NCI-H748 (cell line): ENCODE measurements around the gene FBN3.
A peak's percentile ranks its signal among the peaks of the same experiment; 100 is the strongest.

Experiments
- DNase-seq: peaks from one replicate; lab custom pipeline; 2025; ENCODE audit not compliant: unreplicated experiment; lab: John Stamatoyannopoulos, UW

The FBN3 gene

DNA sequence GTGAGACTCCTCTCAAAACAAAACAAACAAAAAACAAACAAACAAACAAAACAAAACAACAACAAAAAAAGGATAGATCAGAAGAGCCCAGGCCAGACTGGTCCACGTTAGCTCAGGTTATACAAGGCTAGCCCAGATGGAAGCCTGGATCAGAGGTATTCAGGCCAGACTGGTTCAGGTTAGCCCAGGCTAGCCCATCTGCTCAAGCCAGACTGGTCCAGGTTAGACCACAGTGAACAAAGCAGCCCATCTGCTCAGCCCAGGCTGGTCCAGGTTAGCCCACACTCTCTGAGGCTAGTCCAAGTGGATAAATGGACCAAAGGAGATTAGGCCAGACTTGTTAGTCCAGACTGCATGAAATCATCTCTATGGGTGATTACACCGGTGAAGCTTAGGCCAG lies 55.7 kb downstream of the FBN3 start:
- no peak for DNase-seq

DNA sequence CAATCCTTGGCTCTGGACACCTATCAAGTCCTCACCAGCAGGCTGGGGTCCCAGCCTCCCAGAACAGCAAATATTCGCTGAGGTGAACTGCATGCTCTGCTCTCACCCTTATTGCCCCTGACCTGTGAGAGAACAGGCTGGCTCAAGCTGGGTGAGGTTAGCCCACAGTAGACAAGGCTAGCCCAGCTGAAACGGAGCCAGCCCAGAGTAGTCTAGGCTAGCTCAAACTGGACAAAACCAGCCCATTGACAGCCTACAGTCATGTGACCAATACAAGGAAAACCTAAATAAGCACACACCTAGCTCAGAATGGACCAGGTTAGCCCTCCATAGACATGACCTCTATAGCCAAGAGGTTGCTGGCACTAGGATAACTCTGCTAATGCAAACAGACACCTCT lies 58.4 kb downstream of the FBN3 start:
- DNase-seq, result no peak

DNA sequence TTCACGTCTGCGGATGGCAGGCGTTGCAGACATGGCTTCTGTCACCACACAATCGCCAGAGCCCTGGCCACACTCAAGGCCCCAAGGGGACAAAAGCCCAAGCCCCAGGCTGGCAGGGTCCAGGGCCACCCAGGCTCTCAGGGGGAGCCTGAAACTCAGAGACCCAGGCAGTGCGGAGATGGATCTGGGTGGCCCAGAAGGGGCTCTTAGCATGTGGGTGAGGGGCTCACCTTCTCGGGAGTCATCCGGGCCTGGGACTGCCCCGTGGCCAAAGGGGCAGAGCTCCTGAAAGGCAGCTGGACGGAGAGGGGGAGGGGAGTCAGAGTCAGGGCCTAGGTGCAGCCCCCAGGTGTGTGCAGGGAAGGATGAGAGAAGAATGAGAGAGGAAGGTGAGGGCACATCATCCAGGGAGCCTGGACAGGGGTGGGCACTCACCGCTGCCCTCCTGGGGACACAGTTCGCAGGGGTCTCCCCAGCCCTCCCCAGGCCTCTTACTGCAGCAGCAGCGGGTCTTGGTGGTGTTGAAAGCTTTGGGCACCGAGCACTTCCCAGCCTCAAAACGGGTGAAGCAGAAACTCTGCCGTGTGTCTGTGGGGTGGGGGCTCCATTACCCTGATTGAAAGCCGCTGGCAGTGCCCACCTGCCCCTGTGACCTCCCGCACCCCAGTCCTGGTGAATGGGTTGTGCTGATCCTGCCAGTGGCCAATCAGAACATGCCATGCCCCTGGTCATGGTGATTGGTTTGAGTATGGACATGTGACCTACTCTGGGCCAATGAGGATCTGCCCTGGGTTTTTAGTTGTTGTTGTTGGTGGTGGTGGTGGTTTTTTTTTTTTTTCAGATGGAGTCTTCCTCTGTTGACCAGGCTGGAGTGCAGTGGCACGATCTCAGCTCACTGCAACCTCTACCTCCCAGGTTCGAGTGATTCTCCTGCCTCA lies 59.5 kb downstream of the FBN3 start:
- no peak for DNase-seq

DNA sequence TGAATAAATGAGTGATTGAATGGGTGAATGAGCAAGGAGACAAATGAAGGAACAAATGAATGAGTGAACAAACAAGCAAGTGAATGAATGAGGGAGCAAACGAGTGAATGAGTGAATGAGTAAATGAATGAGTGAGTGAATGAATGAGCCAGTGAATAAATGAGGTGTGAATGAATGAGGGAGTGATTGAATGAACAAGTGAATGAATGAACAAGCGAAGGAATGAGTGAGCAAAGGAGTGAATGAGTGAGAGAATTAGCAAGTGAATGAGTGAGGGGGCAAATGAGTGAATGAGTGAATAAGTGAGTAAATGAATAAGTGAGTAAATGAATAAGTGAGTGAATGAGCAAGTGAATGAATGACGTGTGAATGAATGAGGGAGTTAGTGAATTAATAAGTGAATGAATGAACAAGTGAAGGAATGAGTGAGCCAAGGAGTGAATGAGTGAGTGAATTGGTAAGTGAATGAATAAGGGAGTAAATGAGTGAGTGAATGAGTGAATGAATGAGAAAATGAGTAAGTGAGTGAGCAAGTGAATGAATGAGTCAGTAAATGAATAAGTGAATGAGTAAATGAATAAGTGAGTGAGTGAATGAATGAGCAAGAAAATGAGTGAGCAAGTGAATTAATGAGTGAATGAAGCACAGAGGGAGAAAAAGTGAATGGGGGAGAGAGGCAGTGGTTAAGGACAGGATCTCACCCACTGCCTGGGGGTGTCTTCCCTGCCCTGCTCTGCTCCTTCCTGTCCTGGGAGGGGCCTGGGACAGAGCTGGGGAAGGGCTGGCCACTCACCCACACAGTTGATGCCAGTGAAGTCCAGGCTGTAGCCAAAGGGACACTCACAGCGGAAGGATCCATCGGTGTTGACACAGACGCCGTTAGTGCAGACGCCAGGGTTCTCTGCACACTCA lies 60.4 kb downstream of the FBN3 start:
- DNase-seq, result no peak

DNA sequence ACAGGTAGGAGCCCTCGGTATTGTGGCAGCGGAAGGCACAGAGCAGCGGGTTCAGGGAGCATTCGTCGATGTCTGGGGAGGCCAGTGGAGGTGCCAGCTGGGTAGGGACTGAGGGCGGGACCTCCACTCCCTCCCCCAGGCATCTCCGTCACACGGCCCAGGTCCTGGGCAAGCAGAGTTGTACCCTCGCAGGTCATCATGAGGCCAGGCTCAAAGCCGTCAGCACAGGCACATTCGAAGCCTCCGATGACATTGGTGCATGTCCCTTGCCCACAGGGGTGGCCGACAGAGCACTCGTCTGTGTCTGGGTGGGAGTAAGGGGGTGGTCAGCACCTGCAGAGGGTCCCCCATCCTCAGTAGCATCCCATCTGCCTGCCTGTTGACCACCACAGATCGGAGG lies 61.5 kb downstream of the FBN3 start:
- DNase-seq, result no peak

DNA sequence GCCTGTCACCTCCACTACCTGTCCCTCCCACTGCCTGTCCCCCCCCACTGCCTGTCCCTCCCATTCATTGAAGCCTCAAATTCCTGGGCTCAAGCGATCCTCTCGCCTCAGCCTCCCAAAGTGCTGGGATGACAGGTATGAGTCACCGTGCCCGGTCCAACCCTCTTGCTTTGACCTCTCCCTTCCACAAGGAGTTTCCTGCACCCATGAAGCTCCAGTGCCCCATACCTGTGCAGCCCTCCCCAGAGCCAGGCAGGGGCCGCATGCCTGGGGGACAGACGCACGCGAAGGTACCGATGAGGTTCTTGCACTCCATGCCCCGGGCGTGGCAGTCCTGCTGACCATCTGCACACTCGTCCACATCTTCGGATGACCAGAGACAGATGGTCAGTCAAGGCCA lies 62.5 kb downstream of the FBN3 start:
- DNase-seq, result no peak

DNA sequence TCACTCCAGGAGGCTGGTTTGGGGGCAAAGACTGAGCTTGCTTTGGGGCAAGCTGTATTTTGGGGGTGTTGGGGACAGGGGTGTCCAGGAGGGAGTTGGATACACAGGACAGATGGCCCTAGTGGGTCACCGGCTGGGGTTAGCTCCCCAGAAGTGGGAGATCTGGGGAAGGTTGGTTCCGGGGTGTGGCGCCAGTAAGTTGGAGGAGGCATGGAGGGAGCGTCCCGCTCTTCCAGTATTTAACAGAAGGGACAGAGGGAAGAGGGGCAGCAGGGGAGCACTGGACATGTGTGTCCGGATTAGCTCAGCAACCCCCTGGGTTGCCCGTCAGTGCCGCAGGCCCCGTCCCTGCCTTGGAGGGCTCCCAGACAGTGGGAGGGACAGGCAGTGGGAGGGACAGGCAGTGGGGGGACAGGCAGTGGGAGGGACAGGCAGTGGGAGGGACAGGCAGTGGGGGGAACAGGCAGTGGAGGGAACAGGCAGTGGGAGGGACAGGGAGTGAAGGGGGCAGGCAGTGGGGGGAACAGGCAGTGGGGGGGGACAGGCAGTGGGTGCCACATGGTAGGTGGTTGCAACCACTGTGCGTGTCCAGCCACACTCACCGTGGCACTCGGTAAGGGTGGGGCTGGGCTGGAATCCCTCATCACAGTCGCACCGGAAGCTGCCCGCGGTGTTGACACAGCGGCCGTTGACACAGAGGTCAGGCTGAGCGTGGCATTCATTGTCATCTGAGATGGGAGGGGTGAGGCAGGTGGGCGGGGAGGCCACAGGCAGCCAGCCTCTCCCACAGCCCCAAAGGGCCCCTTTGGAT lies 63.6 kb downstream of the FBN3 start:
- DNase-seq, result peak; percentile 56

DNA sequence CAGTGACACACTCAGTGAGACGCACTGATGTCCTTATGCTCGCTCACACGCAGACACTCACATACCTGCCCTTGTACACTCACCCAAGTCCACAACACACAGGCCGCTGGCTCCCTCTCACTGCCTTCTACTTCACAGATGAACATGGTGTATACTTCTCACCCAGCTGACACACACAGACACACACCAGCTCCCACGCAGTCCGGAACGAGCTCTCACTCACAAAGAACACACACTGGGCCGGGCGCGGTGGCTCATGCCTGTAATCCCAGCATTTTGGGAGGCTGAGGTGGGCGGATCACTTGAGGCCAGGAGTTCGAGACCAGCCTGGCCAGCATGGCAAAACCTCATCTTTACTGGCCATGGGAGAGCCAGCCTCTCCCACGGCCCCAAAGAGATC lies 65.2 kb downstream of the FBN3 start:
- no peak for DNase-seq

DNA sequence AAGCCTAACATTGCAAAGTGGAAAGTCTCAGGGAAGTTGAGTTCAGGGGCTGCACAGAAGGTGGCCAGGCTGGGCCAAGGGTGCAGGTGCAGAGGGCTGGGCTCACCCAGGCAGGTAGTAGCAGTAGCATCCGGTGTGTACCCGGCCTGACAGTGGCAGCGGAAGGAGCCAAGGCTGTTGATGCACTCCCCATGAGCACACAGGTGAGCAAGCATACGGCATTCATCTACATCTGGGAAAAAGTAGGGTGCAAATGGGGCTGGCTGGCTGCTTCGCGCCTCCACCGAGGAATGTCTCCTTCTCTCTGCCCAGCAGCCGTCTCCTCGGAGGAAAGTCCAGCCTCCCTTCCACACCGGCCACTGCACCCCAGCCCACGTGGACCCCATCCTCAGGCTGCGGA lies 66.3 kb downstream of the FBN3 start:
- DNase-seq, result no peak

DNA sequence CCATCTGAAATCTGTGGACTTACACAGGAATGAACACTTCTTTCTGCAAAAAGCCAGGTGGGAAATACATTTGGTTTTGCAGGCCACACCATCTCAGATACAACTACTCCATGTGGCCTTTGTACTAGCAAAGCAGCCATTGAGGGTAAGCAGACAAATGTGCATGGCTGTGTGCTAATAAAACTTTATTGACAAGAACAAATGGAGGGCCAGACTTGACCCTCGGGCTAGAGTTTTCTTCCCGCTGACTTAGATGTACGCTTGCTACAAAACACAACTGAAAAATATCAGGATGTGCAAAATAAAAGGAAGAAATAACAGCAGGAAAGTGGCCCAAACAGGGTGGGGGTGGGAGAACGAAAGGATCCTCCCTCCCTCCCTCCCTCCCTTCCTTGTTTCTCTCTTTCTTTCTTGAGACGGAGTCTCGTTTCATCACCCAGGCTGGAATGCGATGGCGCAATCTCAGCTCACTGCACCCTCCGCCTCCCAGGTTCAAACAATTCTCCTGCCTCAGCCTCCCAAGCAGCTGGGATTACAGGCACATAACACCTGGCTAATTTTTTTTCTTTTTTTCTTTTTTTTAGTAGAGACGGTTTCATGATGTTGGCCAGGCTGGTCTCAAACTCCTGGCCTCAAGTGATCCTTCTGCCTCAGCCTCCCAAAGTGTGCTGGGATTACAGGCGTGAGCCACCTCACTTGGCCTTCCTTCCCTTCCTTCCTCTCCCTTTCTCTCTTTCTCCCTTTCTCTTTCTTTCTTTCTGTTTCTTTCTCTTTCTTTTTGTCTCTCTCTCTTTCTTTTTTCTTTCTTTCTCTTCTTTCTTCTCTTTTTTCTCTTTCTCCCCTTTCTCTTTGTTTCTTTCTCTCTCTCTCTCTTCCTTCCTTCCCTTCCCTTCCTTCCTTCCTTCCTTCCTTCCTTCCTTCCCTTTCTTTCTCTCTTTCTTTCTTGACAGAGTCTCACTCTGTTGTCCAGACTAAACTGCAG lies 67.5 kb downstream of the FBN3 start:
- DNase-seq, result no peak

DNA sequence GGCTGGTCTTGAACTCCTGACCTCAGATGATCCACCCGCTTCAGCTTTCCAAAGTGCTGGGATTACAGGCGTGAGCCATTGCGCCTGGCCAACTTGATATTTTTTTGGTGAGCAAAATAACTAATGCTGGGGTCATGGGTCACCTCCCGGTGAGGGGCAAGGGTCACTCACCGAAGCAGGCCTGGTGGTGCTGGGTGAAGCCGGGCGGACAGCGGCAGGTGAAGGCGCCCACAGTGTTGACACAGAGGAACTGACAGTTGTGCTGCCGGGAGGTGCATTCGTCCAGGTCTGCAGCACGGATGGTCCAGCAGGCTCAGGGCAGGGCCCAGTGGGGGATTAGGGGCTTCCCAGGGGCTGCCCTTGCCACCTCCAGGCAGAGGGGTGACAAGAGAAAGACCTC lies 68.6 kb downstream of the FBN3 start:
- DNase-seq, result no peak

DNA sequence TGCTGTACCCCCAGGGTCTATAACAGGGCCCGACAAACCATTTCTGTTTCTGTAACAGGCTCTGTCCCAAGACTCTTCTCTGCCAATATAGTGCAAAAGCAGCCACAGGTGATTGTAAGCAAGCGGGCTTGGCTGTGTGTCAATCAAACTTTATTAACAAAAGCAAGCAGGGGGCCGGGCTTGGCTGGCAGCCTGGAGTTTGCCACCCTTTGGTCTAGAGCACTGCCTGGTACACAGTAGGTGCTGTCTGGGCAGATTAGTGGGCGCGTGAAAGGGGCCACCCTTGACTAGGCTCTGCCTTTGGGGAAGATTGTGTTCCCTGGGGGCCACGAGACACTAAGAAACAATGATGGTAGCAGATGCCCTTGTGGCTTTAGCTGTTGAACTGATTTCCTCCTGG lies 69.4 kb downstream of the FBN3 start:
- no peak for DNase-seq

DNA sequence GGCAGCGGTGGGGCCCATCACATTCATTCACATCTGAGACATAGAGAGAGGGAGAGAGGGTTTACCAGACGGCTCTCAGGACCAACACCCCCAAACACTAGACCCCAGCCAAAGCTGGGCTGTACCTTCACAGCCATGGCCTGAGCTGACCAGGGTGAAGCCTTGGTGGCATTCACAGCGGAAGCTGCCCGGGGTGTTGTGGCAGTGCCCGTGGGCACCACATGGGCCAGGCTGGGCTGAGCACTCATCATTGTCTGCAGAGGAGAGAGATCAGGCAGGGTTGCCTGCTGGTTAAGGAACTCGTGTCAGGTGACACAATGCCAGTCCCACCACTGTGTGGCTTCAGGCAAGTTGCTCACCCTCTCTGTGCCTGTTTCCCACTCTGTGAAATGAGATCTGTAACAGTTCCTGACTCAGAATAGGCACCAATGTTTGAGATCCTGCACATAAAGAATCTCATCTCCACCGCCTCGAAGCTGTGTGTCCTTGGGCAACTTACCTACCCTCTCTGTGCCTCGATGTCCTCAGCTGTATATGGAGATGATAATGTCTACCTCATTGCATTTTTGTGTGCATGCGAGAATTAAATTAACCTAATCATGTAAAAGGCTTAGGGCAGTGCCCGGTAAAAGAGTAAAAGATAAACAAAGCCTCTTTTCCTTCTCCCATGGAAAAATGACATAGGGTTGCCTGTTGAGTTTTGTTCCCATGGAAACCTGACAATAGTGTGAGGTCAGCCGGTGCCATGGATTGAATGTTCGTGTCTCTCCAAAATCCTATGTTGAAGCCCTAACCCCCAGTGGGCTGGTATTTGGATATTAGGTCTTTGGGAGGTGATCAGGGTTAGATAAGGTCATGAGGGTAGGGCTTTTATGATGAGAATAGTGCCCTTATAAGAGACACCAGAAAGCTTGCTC lies 74.0 kb downstream of the FBN3 start:
- DNase-seq, result no peak

DNA sequence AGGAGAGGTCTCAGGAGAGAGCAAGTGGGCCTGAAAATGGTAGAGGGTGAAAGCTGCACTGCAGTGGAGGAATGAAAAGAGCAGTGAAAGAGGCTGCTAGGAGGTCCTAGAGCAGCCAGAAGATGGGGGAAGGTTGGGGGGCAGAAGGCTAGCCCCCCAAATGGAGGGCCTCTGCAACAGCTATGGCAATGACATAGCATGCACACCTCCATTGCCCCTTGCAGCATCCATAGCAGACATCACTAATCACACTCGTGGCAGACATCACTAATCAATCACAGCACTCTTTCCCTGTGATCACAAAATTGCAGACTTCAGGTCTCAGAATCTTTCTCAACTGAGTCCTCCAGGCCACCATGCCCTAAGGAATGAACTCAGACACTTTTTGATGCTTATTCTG lies 74.9 kb downstream of the FBN3 start:
- no peak for DNase-seq

DNA sequence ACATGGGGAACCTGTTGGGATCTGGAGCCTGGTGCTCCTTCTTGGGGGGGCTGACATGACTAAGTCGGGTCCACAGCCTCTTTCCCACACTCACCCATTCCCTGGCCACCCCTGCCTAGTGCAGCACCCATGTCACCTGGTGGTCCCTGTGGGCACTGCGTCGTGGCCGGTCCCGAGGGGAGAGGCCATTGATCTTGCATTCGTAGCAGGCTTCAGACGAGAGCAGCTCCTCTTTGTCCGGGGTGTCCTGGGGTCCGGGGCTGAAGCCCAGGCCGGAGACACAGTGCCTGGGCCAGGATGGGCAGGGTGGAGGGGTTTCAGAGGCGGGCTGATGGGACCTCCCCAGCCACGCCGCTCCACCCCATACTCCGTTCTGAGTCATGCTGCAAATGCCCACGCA lies 77.5 kb downstream of the FBN3 start:
- no peak for DNase-seq

DNA sequence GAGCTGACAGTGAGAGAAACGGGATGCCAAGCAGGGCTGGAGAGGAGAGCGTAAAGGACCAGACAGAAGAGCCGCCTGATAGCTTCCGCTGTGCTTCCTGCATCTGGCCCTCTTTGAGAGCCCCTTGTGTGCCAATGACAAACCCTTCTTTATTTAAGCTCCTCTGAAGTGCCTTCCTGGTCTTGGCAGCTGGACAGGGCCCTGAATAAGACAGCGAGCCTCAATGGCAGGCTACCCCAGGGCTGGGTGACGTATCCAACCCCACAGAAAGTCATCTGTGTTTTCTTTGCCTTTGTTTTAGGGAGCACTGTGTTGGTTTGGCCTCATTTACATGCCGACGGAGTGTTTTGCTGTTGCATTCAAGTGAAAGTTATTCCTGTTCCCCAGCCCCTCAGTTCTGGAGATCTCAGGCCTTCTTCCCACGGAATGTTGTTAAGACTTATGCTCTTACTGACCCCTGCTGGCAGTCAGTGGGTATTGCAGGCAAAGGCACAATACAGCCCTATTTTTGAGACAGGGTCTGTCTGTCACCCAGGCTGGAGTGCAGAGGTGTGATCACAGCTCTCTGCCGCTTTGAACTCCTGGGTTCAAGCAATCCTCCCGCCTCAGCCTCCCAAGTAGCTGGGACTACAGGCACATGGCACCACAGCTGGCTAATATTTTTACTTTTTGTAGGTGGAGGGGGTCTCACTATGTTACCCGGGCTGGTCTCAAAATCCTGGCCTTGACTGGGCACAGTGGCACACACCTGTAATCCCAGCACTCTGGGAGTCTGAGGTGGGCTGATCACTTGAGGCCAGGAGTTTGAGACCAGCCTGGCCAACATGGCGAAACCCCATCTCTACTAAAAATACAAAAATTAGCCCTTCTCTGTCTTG lies 80.1 kb downstream of the FBN3 start:
- DNase-seq, result no peak

DNA sequence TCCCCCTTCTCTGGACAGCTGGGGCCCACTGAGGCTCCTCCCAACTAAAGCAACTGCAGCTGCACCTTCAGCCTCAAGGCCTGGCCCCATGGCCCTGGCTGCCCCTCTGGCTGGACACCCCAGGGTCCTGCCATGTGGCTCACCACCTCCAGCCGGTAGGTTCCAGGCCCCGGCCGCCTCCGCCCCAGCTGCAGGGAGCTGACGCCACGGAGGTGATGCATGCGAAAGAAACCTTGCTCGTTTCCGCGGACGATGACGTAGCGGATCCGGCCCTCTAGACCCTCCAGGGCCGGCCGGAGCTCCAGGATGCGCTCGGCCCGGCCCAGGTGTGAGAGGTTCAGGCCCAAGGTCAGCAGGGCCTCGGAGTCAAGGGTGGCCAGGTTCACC lies 83.5 kb downstream of the FBN3 start:
- no peak for DNase-seq
